GM12878 (cell line): ENCODE results near the gene LIN7C.

Source experiments
- CREM ChIP-seq: IDR thresholded peaks from 2 replicates; pipeline ENCODE4 v1.6.1; 2014; ENCODE audit warnings: antibody characterized with exemption, low read depth
- CTCF ChIP-seq, 3 experiments: IDR thresholded peaks in 2 of 3; conservative IDR thresholded peaks in 1 of 3; 2 replicates each; pipeline ENCODE4 v1.5.1; 2011; ENCODE audit warnings: low read depth in 3 of 3, low read length in 3 of 3, mild to moderate bottlenecking in 3 of 3, control low read depth in 2 of 3, moderate library complexity in 2 of 3, inconsistent platforms in 1 of 3, mixed read lengths in 1 of 3; ENCODE audit not compliant: control insufficient read depth in 2 of 3, insufficient read depth in 1 of 3; ENCODE audit errors: extremely low read depth in 1 of 3
- FOXM1 ChIP-seq: IDR thresholded peaks from 2 replicates; pipeline ENCODE4 v1.6.1; 2012; ENCODE audit warnings: low read depth, mild to moderate bottlenecking, inconsistent platforms, low read length, moderate library complexity
- HDAC6 ChIP-seq: fragments of 200-600 bp; sonication (generic); IDR thresholded peaks from one replicate; pipeline ENCODE4 v1.8.0; 2017; ENCODE audit warnings: antibody characterized with exemption; ENCODE audit not compliant: unreplicated experiment
- HDGF ChIP-seq: fragments of 450-650 bp; IDR thresholded peaks from 2 replicates; pipeline ENCODE4 v1.6.1; 2016; ENCODE audit warnings: antibody characterized with exemption
- JUND ChIP-seq: IDR thresholded peaks from 2 replicates; pipeline ENCODE4 v1.6.1; 2012; ENCODE audit warnings: low read depth, mild to moderate bottlenecking, low read length, improper control_type of control experiment, moderate library complexity
- MAX ChIP-seq: IDR thresholded peaks from 2 replicates; pipeline ENCODE4 v1.6.1; 2012; ENCODE audit warnings: low read depth, low read length, improper control_type of control experiment
- MXI1 ChIP-seq: fragments of 150-350 bp; IDR thresholded peaks from 2 replicates; pipeline ENCODE4 v1.6.1; 2011; ENCODE audit warnings: low read depth, mild to moderate bottlenecking, inconsistent platforms, low read length, improper control_type of control experiment
- NKRF ChIP-seq: fragments of 450-650 bp; conservative IDR thresholded peaks from 2 replicates; pipeline ENCODE4 v1.6.1; 2017; ENCODE audit warnings: mild to moderate bottlenecking, moderate library complexity
- POLR2A ChIP-seq: IDR thresholded peaks from 2 replicates; pipeline ENCODE4 v1.6.1; 2011; ENCODE audit warnings: low read depth, mild to moderate bottlenecking, low read length
- USF2 ChIP-seq: IDR thresholded peaks from 2 replicates; pipeline ENCODE4 v1.6.1; 2011; ENCODE audit warnings: low read depth, low read length, improper control_type of control experiment, borderline replicate concordance

- TF ChIP-seq POLR2A (no peak), CTCF (IDR thresholded peaks at IDR 0.05 in 2 of 3, conservative IDR thresholded peaks at IDR 0.05 in 1 of 3; ENCODE audit: control insufficient read depth in 2 of 3, extremely low read depth in 1 of 3, insufficient read depth in 1 of 3, low read depth in 3 of 3, low read length in 3 of 3) (no peak), NKRF (no peak), CREM (no peak), FOXM1 (no peak), JUND (no peak), MXI1 (no peak), USF2 (no peak), MAX (no peak), HDGF (no peak), HDAC6 (no peak)
Observed at GRCh38 chr11:27497911-27498310, 8.7 kb downstream of the LIN7C start.
